ENCODE measurements around the gene HOXD8.

Gene HOXD8

DNA sequence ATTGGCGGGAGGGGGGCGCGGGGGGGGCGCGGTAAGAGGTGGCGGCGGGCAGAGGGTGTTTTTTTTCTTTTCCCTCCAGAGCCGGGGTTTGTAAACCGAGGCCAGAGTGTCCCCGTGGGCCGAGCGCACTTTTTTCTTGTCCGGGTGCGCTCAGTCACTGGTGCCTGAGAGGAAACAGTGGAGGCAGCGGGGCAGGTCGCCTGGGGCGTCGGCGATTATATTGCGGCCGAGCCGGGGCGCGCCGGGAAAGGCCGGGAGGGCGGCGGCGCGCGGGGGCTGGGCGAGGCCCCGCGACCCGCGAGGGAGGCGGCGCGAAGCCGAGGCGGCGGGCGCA, 275 bp downstream of the HOXD8 start:
- peak; percentile 83 for DNase-seq (ENCODE audit: low spot score)

DNA sequence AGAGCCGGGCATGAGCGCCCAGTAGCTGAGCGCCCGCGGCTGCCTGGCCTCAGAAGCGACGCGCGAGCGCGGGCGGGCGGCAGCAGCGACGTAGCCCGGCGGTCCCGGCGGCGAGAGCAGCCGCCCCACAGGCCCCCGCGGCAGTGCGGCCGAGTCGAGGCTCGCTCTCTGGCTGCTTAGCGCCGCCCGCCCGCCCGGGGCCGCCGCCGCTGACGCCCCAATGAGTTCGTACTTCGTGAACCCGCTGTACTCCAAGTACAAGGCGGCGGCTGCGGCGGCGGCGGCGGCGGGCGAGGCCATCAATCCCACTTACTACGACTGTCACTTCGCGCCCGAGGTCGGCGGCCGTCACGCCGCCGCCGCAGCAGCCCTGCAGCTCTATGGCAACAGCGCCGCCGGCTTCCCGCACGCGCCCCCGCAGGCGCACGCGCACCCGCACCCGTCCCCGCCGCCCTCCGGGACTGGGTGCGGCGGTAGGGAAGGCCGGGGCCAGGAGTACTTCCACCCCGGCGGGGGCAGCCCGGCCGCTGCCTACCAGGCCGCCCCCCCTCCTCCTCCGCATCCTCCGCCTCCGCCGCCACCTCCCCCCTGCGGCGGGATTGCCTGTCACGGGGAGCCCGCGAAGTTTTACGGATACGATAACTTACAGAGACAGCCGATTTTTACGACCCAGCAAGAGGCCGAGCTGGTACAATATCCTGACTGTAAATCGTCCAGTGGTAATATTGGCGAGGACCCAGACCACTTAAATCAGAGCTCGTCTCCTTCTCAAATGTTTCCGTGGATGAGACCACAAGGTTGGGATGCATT, 847 bp downstream of the HOXD8 start:
- peak; percentile 87 for DNase-seq (ENCODE audit: low spot score)

DNA sequence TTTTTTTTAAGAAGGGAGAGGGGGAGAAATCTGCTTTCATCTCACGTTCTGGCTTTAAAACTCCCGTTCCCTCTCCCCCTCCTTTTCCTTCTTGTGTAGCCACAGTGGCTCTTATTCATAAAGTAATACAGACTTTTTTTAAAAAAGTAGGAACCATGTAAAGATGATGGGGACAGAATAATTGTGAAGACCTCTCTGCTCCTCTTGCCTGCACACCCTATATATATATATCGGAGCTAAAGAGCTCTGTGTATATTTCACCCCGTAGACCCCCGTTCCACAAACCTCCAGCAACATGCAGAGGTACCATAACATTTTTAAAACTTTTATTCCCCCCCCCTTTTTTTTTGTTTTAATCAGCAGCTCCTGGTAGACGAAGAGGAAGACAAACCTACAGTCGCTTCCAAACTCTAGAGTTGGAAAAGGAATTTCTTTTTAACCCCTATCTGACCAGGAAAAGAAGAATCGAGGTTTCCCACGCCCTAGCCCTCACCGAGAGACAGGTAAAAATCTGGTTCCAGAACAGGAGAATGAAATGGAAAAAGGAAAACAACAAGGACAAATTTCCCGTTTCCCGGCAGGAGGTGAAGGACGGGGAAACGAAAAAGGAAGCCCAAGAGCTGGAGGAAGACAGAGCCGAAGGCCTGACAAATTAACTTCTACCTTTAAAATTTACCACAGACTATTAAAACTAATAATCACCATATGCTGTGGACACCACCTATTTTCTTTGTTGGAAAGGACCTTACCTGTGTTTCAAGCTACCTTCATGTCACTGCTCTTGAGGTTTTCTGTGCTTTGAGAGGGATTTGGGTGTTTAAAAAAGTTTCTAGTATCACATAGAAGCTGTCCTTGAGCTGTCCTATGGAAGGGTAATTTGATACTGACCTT, 1.7 kb downstream of the HOXD8 start:
- no peak for DNase-seq (ENCODE audit: low spot score)

DNA sequence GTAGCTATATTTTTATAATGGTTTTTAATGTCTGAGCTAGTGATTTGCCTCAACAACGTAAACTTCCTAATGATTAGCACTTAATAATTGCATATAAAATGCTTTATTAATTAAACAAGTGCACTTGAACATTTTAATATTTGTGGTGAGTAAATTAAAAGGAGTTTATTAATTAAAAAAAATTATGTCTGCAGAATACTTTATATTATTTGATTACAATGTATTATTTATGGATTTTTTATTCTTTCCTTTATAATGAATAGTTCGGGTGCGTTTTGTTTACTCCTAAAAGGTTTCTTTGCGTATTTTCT, 2.3 kb downstream of the HOXD8 start:
- DNase-seq (ENCODE audit: low spot score), result no peak

DNA sequence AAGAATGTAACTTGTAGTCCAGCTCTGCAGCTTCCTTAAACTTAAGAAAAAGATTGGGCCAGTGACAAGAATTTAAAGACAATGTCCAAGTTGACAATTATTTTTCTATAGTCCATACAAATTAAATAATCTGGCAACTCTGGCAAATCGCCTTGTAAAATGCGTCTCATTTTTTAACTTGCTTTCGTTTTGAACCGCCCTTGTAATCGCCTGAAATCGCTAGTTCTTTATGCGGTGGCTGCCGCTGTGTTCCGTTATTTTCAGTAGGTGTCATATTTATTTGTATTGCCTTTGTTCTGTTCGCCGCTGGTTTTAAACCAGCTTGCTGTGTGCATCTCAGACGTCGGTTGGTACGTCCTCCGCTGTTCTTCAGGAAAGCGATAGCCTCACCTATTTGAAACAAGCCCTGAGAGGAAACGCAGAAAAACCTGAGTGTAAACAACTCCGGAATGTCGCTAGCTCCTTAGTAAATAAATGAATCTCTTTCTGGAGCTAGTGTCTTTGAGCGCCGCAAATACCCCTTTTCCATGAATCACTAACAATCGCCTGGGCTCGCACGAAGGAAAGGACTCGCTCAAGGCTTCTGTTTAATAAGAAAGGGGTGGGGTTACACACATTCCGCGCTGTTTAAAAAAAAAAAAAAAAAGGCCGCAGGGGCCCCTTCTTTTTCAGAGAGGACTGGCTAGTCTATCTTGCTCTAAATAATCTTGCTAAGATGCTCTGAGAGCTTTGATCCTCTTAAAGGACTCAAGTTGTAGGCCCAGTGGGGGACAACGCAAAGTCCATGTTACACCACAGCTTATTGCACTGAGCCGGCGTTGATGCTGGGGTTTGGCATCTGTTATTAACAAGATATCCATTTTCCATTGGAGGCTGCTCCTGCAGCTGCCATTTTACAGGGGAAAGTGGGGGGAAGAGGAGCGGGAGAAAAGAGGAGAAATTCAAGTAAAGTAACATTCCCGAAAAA, 3.0 kb downstream of the HOXD8 start:
- DNase-seq (ENCODE audit: low spot score), result no peak

DNA sequence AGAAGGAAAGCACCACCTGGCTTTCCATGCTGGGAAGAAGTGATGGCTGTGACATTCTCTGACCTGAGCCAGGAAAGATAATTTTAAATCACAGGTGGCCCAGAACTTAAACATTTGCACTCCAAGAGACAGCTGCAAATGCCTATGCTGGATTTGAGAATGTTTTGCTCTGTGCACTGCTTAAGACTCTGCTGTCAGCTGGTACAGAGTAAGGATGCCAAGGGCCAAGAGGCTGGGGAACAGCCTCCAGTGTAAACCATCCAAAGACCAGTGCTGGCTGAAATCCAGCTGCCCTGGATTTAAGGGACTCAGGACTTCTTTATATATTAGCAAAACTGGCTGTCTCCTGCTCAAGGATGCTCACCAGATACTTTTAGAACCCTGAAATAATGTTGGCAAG, 3.9 kb downstream of the HOXD8 start:
- no peak for DNase-seq (ENCODE audit: low spot score)

DNA sequence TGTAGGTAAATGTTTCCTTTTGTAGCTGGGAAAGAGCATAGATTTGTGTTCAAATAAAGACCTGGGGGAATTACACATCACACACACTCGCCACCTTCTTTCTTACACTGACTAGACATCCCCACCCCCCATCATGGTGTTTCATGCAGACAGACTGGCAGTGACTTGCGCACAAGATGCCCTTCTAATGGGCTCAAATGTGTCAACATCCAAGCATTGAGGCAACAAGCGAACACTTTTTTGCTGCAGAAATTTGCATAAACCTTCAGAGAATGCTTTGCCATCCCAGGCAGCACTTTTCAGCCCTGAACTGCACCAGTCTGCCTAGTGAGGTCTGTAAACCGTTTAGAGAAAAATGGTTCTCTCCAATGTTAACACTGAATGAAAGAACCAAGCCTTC, 4.5 kb downstream of the HOXD8 start:
- no peak for DNase-seq (ENCODE audit: low spot score)

DNA sequence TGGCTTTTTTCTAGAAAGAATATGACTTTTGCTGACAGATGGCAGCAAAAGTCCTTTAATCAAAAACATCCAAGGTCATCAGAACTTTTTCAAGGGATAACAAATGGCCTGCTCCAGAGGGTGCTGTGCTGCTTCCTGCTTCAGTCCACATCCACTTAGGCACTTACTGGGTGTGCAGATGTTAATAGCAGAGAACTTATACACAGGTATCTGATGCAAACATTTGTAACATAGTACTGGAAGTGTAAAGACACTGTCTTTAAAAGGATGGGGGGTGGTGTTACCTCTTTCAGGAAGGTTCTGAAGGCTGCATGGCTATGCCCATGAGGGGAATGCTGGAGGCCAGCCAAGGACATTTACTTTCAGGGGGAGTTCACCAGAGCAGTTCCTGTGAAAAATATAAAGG, 5.5 kb downstream of the HOXD8 start:
- DNase-seq (ENCODE audit: low spot score), result no peak

DNA sequence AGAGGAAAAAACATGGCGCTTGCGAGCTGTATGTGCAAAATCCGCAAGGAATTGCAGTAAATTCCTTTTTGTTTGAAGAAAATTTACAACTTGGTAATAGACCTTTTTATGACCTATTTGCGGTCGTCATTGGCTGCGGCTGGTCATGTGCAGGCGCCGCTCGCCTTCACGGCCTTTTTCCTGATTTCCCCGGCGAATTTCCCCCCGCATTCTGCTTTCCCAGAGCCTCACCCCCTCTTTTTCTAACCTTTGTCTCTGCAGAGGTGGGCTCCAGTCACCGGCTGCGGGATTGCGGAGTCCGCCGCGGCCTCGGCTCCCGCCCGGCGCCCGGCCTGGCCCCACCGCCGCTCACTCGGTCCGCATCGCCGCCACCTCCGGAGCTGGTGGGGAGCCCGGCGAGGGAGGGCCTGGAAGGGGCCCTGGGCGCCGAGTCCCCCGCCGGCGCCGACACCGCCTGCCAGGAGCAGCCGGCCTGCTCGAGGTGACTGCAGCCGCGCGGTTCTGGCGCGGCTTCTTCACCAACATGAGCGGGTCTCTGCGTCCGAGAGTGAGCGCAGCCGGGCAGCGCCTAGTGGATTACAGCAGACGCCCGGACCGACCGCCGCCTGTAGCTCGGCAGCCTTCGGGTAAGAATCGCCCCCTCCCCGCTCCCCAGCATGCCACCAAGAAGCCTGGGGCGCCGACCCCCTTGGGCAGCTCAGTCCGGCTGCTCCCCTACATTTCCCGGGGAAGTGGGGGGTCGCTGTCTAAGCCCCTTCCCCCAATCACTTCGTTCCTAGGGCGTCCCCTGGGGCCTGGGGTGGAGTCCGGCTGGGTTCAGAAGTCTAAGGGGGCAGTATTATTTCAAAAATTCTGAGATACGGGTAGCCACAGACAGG, 7.1 kb downstream of the HOXD8 start:
- peak; percentile 80 for DNase-seq (ENCODE audit: low spot score)

DNA sequence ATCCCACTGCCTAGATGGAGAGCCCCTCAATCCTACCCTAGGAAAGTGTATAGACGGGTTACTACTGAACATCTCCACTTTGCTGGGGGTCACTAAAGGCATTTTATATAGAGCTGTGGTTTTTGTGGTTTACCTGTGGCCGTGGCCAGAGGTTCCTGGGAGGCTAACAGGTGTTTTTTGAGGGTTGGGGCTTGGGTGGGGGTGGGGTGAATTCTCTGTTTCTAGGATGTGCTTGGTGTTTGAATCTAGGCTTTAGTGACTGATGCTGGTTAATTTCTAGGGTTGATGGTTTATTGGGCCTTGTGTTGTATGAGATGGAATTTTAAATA, 7.7 kb downstream of the HOXD8 start:
- no peak for DNase-seq (ENCODE audit: low spot score)

DNA sequence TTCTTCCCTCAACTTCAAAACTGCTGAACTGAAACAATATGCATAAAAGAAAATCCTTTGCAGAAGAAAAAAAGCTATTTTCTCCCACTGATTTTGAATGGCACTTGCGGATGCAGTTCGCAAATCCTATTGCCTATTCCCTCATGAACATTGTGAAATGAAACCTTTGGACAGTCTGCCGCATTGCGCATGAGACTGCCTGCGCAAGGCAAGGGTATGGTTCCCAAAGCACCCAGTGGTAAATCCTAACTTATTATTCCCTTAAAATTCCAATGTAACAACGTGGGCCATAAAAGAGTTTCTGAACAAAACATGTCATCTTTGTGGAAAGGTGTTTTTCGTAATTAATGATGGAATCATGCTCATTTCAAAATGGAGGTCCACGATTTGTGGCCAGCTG, 8.4 kb downstream of the HOXD8 start:
- no peak for DNase-seq (ENCODE audit: low spot score)

DNA sequence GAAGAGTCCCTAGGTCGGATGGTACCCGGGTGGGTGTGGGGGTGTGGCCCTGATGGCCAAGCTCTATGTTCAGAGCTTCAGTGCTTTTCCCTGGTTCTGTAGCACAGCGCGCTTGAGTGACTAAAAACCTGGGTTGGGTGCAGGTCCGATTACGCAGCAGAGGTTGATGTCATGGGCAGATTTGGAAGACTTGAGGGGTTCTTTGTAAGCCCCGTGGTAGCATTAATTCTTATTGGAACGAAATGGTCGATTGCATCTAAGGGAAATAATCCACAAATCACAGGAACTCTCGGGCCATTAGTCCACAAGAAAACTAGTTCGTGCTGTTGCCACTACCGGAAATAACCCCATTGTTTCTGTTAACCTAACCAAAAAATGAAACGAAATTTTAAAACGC, 9.0 kb downstream of the HOXD8 start:
- peak; percentile 63 for DNase-seq (ENCODE audit: low spot score)

DNA sequence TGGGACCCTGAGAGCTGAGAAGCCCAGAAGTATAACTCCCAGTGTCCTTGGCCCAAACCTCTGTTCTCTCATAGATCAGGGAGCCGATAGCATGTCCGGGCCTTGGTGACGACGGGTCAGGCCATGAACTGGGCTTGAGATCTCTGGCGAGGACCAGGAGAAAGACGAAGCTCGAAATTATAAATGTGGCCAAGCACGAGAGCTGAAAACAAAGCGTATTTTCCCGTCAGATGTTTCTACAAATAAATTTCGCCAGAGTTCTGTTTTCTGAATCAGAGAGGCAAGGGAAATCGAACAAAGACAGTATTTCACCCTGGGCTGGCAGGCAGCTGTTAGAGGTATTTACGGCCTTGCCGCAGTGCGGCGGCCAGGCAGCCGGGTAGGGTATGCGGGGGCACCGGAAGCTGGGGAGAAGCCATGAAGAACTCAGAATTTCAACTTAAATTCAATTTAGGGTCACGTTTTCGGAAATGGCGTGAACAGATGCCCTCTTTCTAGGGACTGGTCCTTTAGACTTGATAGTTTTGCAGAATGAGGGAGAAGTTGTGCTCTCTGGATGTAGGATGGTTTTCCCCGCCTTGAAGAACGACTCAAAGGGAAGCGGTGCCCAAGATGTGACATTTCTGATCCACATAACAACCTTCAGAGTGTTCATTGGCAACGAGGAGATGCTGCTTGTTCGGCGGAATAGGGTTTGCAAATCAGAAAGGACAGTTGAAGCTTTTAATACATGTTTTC, 9.6 kb downstream of the HOXD8 start:
- DNase-seq (ENCODE audit: low spot score), result peak; percentile 70

DNA sequence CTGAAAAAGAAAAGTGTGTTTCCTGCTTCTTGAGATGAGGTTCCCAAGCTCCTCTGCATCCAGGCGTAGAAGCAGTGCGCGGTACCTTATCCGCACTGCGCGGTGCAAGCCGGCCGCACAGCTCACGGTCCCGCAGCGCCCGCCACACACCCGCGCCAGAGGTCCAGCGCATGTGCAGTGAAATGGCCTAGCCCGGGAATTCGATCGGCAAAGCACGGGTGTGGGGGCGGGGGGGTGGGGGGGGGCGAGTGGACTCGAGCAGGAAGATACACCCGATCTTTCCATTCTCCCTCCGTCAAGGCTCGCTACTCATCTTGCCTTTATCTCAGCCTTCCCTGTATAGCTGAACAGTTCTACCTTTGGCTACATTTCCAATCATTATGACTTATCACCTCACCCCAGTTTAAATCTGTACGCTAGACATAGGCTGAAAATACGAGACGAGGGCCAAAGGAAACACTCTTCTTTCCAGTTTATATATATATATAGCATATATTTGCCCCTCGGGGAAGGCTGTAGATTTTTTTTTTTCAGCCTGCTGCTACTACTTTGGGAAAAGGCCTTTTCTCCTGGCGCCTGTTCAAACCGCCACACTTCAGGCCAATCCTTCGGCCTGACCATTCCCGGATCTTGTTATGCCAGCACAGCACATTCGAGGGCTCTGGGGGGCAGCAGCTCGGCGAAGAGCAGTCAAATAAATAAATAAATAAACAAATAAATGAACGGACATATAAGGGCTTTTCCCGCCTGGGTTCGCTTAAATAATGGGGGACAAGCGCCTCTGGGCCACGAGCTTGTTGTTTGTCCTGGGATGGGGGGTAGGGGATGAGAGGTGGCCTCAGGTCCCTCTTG, 10.4 kb downstream of the HOXD8 start:
- peak; percentile 83 for DNase-seq (ENCODE audit: low spot score)

DNA sequence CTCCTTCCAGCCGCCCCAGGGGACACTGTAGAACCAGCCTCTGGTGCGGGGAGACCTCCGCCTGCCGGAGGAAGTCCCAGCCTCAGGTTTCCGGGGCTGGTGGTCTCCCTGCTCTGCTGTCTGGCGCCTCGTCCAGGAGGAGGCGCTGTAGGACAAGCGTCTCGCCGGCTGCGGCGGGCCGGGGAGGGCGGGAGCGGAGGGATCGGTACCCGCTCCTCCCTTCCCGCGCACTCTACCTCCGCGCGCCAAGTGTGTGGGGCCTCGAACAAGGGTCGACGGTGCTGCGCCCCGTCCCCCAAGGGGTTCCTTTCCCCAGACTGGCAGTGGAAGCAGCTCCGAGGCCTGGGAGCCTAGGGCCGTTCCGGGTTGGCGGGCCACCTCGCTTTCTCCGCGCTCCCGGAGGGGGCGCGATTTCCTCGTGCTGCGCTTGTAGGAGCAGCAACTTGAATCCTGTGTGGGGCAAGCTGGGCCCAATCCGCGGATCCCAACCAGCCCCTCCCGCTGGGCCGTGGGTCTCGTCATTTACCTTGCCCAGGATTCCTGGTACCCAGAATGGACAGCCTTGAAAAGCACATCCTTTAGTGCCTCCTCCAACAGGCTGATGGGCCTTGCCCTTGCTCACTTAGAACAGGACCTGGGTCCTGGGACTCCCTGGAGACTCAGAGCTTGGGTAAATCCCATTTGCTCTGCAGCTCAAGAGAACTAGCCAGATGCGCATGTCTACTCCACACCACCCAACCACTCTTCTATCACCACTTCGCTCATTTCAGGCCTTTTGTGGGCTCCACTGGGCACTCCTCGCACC, 11.2 kb downstream of the HOXD8 start:
- peak; percentile 92 for DNase-seq (ENCODE audit: low spot score)

DNA sequence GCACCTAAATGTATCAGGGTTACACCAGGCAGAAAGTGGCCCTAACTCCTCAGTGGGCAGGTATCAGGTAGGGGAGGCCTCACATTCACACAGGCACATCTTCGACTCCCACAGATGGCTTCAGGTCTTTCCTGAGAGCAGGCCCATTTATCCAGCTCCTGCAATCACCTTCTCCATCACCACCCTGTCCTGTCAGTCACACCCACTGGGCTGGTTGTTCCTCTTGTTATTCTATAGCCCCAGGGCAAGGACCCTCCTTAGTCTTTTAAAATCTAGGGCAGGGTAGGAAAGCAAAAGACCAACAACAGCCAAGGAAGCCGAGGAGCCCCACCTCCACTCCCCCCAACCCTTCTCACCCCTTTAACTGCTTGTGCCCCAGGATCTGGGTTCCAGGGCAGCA, 12.8 kb downstream of the HOXD8 start:
- DNase-seq (ENCODE audit: low spot score), result no peak

DNA sequence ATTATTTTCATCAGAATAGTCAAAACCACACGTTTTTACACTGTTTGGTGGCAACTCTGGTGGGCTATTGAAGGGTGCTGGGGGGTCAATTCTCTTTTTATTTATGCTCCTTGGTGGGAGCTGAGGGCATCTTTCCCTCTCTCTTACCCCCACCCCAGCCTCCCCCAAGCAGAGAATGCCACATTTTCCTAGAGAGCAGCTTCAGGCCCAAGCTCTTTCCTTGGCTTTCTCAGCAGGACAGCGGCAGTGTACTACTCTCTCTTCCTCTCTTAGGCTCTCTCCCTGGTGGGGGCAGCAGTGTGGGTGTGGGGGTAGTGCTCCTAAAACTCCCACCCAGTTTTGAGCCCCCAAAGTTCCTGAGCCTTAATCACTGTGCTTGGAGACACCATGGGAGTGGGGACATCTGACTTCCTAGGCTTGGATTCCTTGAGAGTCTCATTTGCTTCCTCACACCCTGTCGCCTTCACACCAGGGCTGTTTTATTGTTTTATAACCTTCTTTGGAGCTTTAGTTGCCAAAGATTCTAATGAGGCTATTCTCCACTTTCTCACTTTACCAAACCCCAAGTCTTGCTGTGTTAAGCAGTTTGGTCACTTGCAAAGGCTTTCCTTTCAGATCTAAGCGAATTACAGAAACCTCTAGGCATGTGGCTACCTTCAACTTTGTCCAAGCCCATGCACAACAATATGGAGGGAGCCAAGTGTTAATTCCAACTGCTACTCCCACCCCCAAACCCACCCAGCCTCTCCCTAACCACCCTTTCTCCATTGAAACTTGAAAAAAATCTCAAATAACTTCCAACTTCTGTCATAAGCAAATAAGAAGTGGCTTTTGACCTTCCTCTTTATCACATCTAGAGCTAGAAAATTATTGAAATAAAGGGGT, 15.8 kb downstream of the HOXD8 start:
- no peak for DNase-seq (ENCODE audit: low spot score)

DNA sequence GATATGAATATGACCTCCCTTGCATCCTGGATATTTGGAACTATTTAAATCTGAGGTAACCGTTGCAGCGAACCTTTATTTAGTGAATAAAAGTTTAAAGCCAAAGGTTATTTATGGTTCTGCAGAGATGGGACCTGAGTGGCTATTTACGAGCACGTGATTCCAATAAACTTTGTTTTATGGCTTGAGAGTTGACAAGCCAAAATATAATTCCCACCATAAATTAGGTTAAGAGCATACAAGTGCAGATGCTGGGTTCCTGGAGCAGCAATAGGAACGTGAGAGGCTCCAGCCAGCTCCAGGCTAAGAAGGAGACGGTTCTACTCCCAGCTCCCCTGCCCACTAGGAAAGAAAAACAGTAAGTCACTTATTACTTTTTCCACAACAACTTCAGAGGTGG, 16.6 kb downstream of the HOXD8 start:
- no peak for DNase-seq (ENCODE audit: low spot score)
